NAMALWA (cell line): Measurements from ENCODE around the gene CAPRIN2.
A peak's percentile ranks its signal among the peaks of the same experiment; 100 is the strongest.

Experiments used
- DNase-seq: peaks from one replicate; pipeline ENCODE4 v3.0.0-alpha.2; 2015; ENCODE audit warnings: low spot score

Gene CAPRIN2

DNA sequence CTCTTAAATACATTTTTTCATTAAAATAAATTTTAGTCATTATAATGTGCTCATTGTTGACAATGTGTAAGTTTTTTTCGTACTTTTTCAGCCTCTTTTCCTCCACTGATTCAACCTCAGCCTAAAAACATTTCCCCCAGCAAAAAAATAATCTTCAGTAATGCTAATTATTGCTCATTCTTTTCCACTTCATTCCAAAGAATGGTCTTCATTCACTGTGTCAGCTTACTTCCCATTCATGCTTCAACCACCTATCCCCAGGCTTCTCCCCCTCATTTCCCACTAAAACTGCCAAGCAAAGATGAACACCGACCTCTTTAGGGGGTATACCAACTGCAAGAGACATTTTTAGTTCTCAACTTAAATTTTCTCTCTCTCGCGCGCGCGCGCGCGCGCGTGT lies 56.4 kb downstream of the CAPRIN2 start:
- DNase-seq = no peak

DNA sequence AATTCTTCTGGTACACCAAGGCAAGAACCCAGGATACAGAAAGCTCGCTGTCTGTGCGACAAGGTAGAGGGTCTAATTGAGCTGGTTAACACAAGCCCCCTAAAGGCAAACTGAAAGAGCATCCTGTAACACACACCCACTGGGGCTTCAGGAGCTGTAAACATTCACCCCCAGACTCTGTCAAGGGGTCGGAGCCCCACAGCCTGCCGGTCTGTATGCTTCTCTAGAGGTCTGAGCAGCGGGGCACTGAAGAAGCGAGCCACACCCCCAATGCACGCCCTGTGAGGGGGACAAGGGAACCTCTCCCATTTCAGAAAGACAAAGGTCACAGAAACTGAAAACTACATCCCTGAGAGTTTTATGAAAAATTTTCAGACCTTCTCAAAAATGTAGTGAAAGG lies 57.8 kb downstream of the CAPRIN2 start:
- no peak for DNase-seq

DNA sequence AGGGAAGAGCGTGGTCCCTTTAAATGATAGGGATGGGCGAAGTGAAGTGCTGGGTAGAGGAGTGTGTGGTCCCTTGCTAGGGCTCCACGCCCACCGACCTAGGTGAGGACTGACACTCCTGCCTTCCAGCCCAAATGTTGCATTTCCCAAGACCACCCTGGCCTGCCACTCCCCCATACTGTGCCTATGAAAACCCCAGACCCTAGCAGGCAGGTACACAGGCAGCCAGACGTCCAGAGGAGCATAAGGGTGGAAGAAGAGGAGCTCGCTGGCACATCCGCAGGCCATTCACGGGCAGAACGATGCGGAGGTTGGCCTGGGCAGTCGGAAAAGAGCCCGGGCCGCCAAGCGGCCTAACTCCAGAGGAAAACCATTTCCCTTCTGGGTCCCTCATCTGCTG lies 58.3 kb downstream of the CAPRIN2 start:
- DNase-seq = no peak

DNA sequence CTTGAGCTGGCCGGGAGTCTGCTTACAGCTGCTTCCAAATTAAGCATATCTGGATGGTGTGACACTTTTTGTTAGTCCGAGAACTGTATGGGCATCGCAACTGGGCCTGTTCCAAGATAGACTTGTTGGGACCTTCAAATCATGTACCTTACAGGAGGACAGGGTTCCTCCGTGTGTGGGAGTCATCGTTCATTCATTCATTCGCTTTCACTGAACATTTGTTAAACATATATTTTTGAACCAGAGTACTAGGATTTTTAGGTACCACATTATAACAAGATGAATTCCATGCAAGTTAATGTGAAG lies 58.7 kb downstream of the CAPRIN2 start:
- DNase-seq = no peak

DNA sequence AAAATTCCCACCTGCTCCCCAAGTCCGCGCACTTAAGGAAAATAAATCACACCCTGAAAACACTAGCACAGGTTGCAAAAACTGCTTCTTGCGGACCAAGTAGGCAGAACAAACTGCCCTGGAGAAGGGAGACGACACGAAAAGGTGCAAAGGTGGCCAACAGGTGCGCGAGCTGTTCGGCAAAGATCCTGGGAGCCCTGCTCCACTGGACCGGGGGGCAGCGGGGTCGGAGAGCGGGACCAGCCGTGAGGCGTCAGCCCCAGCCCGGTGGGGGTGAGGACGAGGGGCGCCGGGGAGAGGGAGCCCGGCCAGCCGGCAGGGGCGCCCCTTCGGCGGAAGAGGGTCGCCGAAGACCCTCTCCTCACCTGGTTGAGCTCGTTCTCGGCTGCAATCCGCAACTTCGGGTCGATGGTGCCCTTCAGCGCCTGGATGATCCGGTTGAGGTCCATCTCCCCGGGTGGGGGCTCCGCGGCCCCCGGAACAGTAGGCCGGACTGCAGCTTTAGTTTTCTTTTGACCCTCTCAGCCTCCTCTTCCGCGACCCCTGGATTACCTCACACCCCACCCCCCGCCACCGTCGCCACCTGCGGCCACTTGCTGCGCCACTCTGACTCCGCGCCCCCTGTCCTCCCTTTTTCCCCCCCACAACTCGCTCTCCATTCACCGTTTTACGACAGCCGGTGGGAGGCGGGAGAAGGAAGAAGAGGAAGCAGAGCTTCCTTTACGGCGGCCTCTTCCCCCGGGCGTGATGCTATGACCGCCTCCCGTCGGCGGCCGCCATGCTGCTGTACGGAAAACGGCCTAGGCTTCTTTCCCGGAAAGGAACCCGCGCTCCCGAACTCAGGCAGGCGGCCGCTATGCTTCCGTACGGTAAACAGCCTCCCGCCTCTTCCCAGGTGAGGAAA lies 59.3 kb downstream of the CAPRIN2 start, which contains the start of gene IPO8:
Gene IPO8, minus strand, starts transcription at position 671 of the 904 bp plus-strand sequence. Its CDS starts 222 bp downstream, at position 449.
- peak; percentile 93 for DNase-seq

DNA sequence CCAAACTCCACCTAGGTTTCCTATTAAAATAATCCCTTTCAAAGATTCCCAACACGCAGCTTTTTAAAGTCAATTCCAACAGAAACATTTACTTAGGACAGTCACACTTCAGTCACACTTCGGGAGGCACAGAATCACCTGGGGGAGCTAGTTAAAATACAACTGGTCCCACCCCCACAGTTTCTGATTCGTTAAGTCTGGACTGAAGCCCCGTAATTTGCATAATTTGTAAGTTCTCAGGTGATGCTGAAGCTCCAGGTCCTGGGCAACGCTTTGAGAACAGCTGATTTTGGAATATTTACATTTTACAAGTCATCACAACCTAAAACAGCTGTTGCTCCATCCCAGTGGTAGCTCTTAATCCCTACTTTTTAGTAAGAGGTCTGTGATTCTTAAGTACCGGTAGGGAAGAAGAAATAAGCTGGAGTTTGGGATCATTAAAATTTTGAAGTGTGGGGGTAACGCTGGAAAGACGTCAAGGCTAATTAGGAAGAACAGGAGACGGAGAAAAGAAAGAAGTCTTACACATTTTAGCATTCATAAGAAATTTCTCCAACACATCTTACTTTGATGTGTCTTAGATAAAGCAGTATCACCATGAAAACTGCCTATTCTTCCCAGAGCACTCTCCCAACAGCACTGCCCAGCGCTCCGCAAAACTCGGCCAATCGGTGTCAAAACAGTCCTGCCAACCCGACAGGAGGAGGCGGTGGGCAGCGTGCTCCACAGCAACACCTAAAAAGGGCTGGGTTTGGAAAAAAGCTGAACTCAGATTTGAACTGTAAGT lies 60.1 kb downstream of the CAPRIN2 start:
- no peak for DNase-seq

DNA sequence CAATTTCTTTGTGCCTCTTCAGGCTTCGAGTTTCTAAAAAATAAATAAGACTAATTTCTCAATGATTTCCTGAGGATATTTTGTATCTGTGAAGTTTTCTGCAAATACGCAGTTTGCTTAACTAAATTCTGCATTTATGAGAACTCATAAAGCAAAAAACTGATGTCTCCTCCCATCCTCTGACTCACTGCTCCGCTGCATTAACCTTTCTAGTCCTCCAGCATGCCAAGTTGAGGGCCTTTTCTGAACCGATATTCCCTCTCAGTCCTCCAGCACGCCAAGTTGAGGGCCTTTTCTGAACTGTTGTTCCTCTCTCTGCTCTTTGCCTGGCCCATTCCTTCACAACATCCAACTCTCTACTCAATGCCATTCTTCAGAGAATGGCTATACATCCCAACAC lies 62.3 kb downstream of the CAPRIN2 start:
- no peak for DNase-seq

DNA sequence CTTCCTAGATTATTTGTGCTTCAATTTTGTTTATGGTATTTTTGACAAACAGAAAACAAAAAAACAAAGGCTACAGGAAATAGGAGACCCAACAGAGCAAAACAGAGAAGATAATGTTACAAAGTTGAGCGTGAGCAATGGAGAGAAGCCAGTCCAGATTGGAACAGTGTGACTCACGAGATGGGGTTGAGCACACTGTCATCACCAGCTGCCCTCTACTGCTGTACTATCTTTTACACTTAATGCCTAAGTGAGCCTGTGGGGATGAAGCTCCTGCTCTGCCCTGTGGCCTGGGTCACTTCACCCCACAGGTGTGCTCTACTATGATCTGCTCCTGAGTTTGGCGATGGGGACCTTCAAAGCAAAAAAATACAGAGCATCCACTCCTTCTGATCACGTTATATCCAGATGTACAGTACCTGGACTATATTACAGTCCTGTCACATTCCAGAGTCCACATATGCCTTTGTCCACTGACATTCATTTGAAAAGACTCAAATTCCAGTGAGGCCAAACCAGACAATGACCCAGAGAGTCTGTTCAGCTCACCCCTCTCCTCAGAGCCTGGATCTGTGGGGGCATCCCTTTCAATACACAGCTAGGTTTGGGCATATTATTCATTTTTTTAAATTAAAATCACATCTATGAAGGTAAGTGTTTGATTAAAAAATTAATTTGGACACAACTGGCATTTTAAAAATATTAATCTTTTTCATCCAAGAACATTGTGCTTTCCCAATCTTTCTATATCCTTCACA lies 63.5 kb downstream of the CAPRIN2 start:
- DNase-seq = no peak

DNA sequence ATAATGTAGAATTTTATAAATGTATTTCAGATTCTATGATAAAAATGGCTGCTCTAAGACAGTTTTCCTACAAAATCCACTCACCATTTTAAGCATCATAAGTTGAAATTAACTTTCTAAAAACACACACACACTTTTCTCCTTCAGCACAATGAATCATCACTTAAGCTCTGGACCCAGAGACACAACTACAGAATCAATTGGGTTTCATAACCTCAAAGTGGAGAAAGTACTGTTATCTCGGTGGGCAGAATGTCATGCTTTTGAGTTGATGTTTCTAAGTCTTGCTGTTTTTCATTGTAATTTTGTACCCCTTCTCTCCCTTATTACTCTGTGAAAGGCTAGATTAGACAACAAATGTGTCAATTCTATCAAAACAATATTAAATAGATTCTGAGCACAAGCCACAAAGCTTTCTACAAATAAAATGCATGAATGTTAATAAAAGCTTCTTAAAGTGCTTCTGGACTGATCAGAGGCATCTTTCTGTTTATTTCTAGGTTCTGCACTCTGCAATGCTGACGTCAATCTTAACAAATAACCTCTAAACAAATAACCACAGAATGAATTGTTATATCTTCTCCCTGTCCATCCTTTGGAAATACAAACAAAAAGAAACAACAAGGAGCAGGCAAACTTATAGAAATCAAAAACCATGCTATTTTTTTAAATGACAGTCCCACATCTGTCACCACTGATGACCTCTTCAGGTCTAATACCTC lies 67.3 kb downstream of the CAPRIN2 start:
- DNase-seq = no peak

DNA sequence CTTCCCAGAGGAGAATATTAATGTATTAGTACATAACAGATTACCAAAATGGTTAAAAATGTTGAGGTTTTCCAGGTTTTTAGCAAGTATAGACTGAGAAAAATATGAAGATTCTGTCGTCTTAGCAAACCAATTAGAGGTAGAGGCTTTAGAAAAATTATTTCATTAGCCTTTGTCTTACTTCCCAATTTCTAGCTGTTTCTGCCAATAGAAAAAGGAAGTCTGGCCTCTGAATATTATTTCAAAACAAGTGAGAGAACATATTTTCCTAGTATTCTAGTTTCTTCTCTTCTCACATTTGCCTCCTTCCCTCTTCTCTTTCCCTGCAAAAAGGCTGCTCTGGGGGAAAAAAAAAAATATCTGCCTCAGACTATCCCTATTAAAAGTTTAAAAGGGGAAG lies 75.5 kb downstream of the CAPRIN2 start:
- DNase-seq = no peak

DNA sequence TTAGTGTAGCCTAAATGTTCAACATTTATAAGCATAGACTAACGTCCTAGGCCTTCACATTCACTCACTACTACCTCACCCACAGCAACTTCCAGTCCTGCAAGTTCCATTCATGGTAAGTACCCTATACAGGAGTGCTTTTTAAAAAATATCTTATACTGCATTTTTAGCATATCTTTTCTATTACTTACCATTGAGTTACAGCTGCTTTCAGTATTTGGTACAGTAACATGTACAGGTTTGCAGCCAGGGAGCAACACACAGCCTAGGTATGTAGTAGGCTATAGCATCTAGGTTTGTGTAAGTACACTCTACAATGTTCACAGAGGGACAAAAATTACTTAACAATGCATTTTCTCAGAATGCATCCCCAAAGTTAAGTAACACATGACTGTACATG lies 76.5 kb downstream of the CAPRIN2 start:
- DNase-seq = no peak

DNA sequence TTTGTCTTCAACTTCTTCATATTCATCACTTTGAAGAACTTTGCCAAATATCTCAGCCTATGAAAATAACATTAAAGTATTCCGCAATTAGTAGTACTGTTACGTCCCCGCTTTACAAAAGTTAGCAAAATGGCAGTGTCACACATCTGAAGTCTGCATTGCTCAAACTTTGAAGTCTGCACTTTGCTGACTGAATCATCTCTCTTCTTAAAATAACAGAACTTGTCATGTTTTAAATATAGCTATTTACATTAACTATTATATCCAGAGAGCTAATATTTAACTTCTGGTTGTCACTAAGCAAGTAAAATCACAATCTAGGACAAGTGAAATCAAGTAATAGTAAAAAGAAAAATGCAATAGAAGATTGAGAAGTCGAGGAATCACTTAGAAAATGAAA lies 93.5 kb downstream of the CAPRIN2 start:
- DNase-seq = no peak
